HL-60 (cell line): ENCODE measurements around the gene GLIPR1L1.

Experiments
- CTCF ChIP-seq: IDR thresholded peaks from one replicate; pipeline ENCODE4 v1.5.1; 2011; ENCODE audit warnings: low read length, control low read depth, inconsistent platforms; ENCODE audit not compliant: insufficient read depth
- GABPA ChIP-seq: IDR thresholded peaks from 2 replicates; pipeline ENCODE4 v1.6.1; 2012; ENCODE audit warnings: low read depth
- POLR2AphosphoS5 ChIP-seq: IDR thresholded peaks from 2 replicates; pipeline ENCODE4 v1.6.1; 2012; ENCODE audit warnings: low read depth
- TF ChIP-seq, protein P1 (sequence below): IDR thresholded peaks from 2 replicates; pipeline ENCODE4 v1.6.1; 2012; ENCODE audit warnings: low read depth; ENCODE audit not compliant: insufficient replicate concordance

DNA sequence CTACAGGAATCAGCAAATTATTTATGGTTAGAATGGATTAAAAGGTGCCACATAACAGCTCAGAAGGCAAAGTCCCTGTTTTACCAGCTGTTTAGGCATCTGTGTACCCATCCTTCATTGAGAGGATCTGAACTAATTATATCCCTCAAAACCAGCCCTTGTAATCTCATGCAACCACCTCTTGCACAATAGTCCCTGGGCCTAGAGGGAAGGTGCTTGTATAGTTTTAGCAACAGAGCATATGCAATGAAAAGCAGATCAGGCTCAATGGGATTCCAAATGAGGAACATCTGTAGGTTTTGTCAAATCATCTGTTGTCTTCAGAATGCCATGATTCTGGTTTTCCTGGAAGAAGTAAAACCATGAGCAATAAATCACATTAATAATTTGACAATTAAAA is 30.4 kb downstream of the GLIPR1L1 start:
- no peak for TF ChIP-seq CTCF
- TF ChIP-seq, protein P1, sequence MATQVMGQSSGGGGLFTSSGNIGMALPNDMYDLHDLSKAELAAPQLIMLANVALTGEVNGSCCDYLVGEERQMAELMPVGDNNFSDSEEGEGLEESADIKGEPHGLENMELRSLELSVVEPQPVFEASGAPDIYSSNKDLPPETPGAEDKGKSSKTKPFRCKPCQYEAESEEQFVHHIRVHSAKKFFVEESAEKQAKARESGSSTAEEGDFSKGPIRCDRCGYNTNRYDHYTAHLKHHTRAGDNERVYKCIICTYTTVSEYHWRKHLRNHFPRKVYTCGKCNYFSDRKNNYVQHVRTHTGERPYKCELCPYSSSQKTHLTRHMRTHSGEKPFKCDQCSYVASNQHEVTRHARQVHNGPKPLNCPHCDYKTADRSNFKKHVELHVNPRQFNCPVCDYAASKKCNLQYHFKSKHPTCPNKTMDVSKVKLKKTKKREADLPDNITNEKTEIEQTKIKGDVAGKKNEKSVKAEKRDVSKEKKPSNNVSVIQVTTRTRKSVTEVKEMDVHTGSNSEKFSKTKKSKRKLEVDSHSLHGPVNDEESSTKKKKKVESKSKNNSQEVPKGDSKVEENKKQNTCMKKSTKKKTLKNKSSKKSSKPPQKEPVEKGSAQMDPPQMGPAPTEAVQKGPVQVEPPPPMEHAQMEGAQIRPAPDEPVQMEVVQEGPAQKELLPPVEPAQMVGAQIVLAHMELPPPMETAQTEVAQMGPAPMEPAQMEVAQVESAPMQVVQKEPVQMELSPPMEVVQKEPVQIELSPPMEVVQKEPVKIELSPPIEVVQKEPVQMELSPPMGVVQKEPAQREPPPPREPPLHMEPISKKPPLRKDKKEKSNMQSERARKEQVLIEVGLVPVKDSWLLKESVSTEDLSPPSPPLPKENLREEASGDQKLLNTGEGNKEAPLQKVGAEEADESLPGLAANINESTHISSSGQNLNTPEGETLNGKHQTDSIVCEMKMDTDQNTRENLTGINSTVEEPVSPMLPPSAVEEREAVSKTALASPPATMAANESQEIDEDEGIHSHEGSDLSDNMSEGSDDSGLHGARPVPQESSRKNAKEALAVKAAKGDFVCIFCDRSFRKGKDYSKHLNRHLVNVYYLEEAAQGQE: no peak
- TF ChIP-seq POLR2AphosphoS5: no peak; the same call in 1 of the 2 replicates
- no peak for TF ChIP-seq GABPA
